Hepatocyte (in vitro differentiated cells): Measurements from ENCODE around the gene GPC3. TPM values are rescaled to one million over a fixed set of nuclear protein-coding genes. Genes with fewer than 3 reads are reported as not detected.

ENCODE experiments used
- DNase-seq: peaks from one replicate; pipeline ENCODE4 v3.0.0-alpha.2; 2016; ENCODE audit warnings: low spot score
- H2AFZ ChIP-seq: fragments of 200-600 bp; sonication (generic); 2 replicates; pipeline ENCODE4 v1.6.0; 2016; ENCODE audit warnings: antibody characterized with exemption, mild to moderate bottlenecking
- H3K27ac ChIP-seq: fragments of 200-600 bp; sonication (generic); 2 replicates; pipeline ENCODE4 v1.5.1; 2016; ENCODE audit warnings: mild to moderate bottlenecking
- H3K27me3 ChIP-seq: fragments of 200-600 bp; sonication (generic); 2 replicates; pipeline ENCODE4 v1.6.1; 2016
- H3K36me3 ChIP-seq: fragments of 200-600 bp; sonication (generic); replicated peaks from 2 replicates; pipeline ENCODE4 v1.5.1; 2016; ENCODE audit warnings: low read depth; ENCODE audit not compliant: insufficient read depth
- H3K4me1 ChIP-seq: fragments of 200-600 bp; sonication (generic); 2 replicates; pipeline ENCODE4 v1.5.1; 2016; ENCODE audit warnings: mild to moderate bottlenecking, moderate library complexity; ENCODE audit not compliant: insufficient read depth
- H3K4me2 ChIP-seq: fragments of 200-600 bp; sonication (generic); 2 replicates; pipeline ENCODE4 v1.6.0; 2016
- H3K4me3 ChIP-seq: fragments of 200-600 bp; sonication (generic); 2 replicates; pipeline ENCODE4 v1.5.1; 2016; ENCODE audit warnings: mild to moderate bottlenecking
- H3K79me2 ChIP-seq: fragments of 200-600 bp; sonication (generic); 2 replicates; pipeline ENCODE4 v1.6.0; 2017; ENCODE audit warnings: mild to moderate bottlenecking
- H3K9me2 ChIP-seq: fragments of 200-600 bp; sonication (generic); replicated peaks from 2 replicates; pipeline ENCODE4 v1.6.0; 2017; ENCODE audit warnings: mild to moderate bottlenecking; ENCODE audit not compliant: insufficient read depth
- H3K9me3 ChIP-seq: fragments of 200-600 bp; sonication (generic); 2 replicates; pipeline ENCODE4 v1.5.1; 2016; ENCODE audit warnings: low read depth, mild to moderate bottlenecking
- H4K20me1 ChIP-seq: fragments of 200-600 bp; sonication (generic); 2 replicates; pipeline ENCODE4 v1.6.0; 2016; ENCODE audit warnings: mild to moderate bottlenecking; ENCODE audit not compliant: insufficient read depth, poor library complexity, severe bottlenecking
- EZH2 ChIP-seq: fragments of 200-600 bp; sonication (generic); IDR thresholded peaks from 2 replicates; pipeline ENCODE4 v1.6.1; 2016; ENCODE audit warnings: antibody characterized with exemption, mild to moderate bottlenecking, borderline replicate concordance
- EZH2phosphoT487 ChIP-seq: fragments of 200-600 bp; sonication (generic); IDR thresholded peaks from one replicate; pipeline ENCODE4 v1.6.1; 2018; ENCODE audit warnings: antibody characterized with exemption, mild to moderate bottlenecking, low read depth, moderate library complexity; ENCODE audit not compliant: unreplicated experiment, severe bottlenecking
- WGBS: methylation state at CpG from one replicate; pipeline ENCODE4 v1.1.6; 2016; ENCODE audit warnings: low lambda C conversion rate; ENCODE audit errors: missing lambda C conversion rate; 5-methylcytosine and 5-hydroxymethylcytosine counted together
- polyA plus RNA-seq: library from polyadenylated mRNA; unstranded; fragments of >200 nt; fragmentation: Nextera tagmentation; extraction: Ambion mirVana; gene quantifications from 2 replicates; pipeline ENCODE4 v1.2.1, GENCODE V29; 2016
- total RNA-seq: library from RNA; depleted of rRNA; stranded (reverse); fragments of >200 nt; gene quantifications from 2 replicates; pipeline ENCODE4 v1.2.3, GENCODE V29; 2014
- TF ChIP-seq, protein P1 (sequence below): fragments of 200-600 bp; sonication (generic); IDR thresholded peaks from 2 replicates; pipeline ENCODE4 v1.5.1; 2016; ENCODE audit warnings: antibody characterized with exemption, mild to moderate bottlenecking; ENCODE audit not compliant: poor library complexity

GPC3 gene
- total and polyA plus RNA-seq, 2 experiments from 2014 or later: 789 to 860 TPM

DNA sequence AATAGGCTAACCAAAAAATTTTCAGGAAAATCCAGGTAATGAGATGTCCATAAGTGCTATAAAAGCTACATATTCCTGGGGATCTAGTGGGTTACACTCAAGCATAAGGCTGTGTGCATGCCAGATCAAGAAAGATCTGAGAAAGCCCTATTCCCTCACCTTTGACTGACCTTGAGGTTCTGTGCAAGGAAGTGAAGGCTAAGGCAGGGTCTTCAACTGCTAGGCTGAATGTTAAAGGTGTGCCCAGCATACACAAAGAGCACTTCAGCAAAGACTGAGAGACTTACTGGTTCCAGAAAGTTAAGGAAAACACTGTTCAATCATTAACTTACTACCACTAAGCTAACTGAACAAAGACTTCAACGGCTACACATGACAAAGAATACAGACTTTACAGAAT is 269.7 kb downstream of the GPC3 start:
- H3K4me2 ChIP-seq: no peak overlapping the region
- peaks cover 3% of the 10 kb centered on the region for H3K79me2 ChIP-seq
- H3K9me3 ChIP-seq: peaks cover 6% of the 10 kb centered on the region
- no peaks in the 10 kb centered on the region for H3K36me3 ChIP-seq
- H4K20me1 ChIP-seq: no peaks in the 10 kb centered on the region
- WGBS: 91% methylated on average over 1 of the region's 1 CpG
- H3K9me2 ChIP-seq: no peaks in the 10 kb centered on the region
- no peak for TF ChIP-seq EZH2phosphoT487
- no peak for TF ChIP-seq EZH2
- TF ChIP-seq, protein P1, sequence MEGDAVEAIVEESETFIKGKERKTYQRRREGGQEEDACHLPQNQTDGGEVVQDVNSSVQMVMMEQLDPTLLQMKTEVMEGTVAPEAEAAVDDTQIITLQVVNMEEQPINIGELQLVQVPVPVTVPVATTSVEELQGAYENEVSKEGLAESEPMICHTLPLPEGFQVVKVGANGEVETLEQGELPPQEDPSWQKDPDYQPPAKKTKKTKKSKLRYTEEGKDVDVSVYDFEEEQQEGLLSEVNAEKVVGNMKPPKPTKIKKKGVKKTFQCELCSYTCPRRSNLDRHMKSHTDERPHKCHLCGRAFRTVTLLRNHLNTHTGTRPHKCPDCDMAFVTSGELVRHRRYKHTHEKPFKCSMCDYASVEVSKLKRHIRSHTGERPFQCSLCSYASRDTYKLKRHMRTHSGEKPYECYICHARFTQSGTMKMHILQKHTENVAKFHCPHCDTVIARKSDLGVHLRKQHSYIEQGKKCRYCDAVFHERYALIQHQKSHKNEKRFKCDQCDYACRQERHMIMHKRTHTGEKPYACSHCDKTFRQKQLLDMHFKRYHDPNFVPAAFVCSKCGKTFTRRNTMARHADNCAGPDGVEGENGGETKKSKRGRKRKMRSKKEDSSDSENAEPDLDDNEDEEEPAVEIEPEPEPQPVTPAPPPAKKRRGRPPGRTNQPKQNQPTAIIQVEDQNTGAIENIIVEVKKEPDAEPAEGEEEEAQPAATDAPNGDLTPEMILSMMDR: no peak
- H2AFZ ChIP-seq: no peak overlapping the region
- peak overlapping the region; percentile 16 for H3K4me3 ChIP-seq
- no peak overlapping the region for H3K27ac ChIP-seq
- DNase-seq: no peak
- no peaks in the 10 kb centered on the region for H3K27me3 ChIP-seq
- no peaks in the 10 kb centered on the region for H3K4me1 ChIP-seq

DNA sequence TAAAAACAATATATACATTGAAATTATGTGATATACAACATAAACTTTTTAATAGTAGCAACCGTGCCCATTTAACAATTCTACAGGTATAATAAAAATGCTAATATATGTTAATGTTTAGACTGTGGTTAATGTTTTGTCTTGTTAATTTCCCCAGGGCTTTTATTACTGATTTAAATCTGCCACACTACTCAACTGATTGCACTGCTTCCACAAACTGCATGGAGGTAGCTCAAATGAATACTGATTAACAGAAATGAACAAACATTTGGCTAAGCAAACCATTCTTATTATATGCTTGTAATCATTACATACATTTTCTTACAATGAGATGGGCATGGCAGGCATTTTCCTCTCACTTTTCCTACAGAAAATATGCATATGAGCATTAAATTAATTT is 275.9 kb downstream of the GPC3 start:
- Histone ChIP-seq H3K36me3 (no peaks in the 10 kb centered on the region), H3K27me3 (no peaks in the 10 kb centered on the region), H3K79me2 (no peaks in the 10 kb centered on the region), H2AFZ (no peak overlapping the region), H4K20me1 (no peaks in the 10 kb centered on the region), H3K4me2 (no peak overlapping the region), H3K9me2 (no peaks in the 10 kb centered on the region), H3K4me1 (no peaks in the 10 kb centered on the region), H3K27ac (no peak overlapping the region), H3K9me3 (no peaks in the 10 kb centered on the region), H3K4me3 (no peak overlapping the region)
- DNase-seq: no peak
- no peak for TF ChIP-seq EZH2
- TF ChIP-seq, protein P1: no peak
- TF ChIP-seq EZH2phosphoT487: no peak
- 59% methylated on average over 1 of the region's 1 CpG for WGBS

DNA sequence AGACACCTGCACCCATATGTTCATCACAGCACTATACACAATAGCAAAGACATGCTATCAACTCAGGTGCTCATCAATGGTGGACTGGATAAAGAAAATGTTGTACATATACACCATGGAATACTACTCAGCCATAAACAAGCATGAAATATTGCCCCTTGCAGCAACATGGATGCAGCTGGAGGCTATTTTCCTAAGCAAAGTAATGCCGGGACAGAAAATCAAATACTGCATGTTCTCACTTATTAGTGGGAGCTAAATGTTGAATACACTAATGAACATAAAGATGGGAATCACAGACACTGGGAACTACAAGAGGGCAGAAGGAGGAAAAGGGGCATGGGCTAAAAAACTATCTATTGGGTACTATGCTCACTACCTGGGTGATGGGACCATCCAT is 278.5 kb downstream of the GPC3 start:
- 93% methylated on average over 1 of the region's 1 CpG for WGBS

More for the DNA sequence above, 278.5 kb downstream of the GPC3 start:
- no peaks in the 10 kb centered on the region for H3K9me3 ChIP-seq
- TF ChIP-seq, protein P1: no peak
- H3K36me3 ChIP-seq: no peaks in the 10 kb centered on the region
- no peak for DNase-seq
- H3K4me3 ChIP-seq: no peak overlapping the region
- H2AFZ ChIP-seq: no peak overlapping the region
- no peak overlapping the region for H3K4me2 ChIP-seq
- H3K27ac ChIP-seq: no peak overlapping the region
- no peaks in the 10 kb centered on the region for H3K4me1 ChIP-seq
- no peaks in the 10 kb centered on the region for H4K20me1 ChIP-seq
- H3K79me2 ChIP-seq: no peaks in the 10 kb centered on the region
- no peaks in the 10 kb centered on the region for H3K9me2 ChIP-seq
- no peaks in the 10 kb centered on the region for H3K27me3 ChIP-seq
